Esophagus squamous epithelium (tissue), 4 donors: Measurements from ENCODE around the gene ST3GAL3.

Source experiments
- POLR2A ChIP-seq, 4 donors: fragments of 450-650 bp; IDR thresholded peaks; one replicate each; pipeline ENCODE4 v1.6.1; 2017; ENCODE audit warnings: antibody characterized with exemption in 4 of 4, mild to moderate bottlenecking in 4 of 4, moderate library complexity in 3 of 4
- TF ChIP-seq, protein P1 (sequence below), 6 experiments: fragments of 450-650 bp in 4 of 6; fragments of 200-600 bp in 2 of 6; sonication (generic) in 2 of 6; IDR thresholded peaks; one replicate each; pipeline ENCODE4 v1.5.1; 2016 to 2019; ENCODE audit warnings: antibody characterized with exemption in 6 of 6, mild to moderate bottlenecking in 4 of 6, moderate library complexity in 4 of 6

DNA sequence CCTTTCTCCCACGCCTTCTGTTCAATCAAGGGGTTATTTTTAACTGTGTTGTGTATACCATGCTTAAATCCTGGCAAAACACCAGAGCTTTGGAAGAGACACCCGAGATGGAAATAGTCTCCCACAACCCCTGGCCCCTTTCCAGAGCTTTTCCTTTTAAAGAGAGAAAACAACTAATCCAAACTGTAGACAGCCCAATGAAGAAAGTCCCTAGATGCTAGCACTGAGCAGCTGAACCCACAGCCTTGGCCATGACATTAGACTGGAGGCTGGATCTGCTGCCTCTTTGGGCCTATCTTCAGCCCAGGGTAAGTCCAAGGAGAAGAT, 161.4 kb downstream of the ST3GAL3 start:
- TF ChIP-seq, protein P1, sequence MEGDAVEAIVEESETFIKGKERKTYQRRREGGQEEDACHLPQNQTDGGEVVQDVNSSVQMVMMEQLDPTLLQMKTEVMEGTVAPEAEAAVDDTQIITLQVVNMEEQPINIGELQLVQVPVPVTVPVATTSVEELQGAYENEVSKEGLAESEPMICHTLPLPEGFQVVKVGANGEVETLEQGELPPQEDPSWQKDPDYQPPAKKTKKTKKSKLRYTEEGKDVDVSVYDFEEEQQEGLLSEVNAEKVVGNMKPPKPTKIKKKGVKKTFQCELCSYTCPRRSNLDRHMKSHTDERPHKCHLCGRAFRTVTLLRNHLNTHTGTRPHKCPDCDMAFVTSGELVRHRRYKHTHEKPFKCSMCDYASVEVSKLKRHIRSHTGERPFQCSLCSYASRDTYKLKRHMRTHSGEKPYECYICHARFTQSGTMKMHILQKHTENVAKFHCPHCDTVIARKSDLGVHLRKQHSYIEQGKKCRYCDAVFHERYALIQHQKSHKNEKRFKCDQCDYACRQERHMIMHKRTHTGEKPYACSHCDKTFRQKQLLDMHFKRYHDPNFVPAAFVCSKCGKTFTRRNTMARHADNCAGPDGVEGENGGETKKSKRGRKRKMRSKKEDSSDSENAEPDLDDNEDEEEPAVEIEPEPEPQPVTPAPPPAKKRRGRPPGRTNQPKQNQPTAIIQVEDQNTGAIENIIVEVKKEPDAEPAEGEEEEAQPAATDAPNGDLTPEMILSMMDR (IDR thresholded peaks at IDR 0.05) = no peak
- no peak for TF ChIP-seq POLR2A (IDR thresholded peaks at IDR 0.05)
